ENCODE measurements around the gene CDK14. TPM values are rescaled to one million over a fixed set of nuclear protein-coding genes. Genes with fewer than 3 reads are reported as not detected.

CDK14 gene
- total RNA-seq, 6 donors from 2014 or later = 21.7 to 53.4 (median 37.1) TPM

- H3K4me1 ChIP-seq = no peaks in the 10 kb centered on the region
Observed at GRCh38 chr7:90988996-90989765, 393.1 kb downstream of the CDK14 start.

GRCh38 chr7:90994121-90994520 is 398.0 kb downstream of the CDK14 start:
- TF ChIP-seq CTCF (IDR thresholded peaks at IDR 0.05) (no peak), EP300 (IDR thresholded peaks at IDR 0.05) (no peak), POLR2A (IDR thresholded peaks at IDR 0.05) (no peak)
- 82 to 88% methylated on average over 2 of the region's 2 CpGs for WGBS, 2 donors
- Histone ChIP-seq H3K4me3 (no peak overlapping the region), H3K27ac (no peak overlapping the region), H3K27me3 (no peaks in the 10 kb centered on the region), H3K9me3 (no peaks in the 10 kb centered on the region), H3K36me3 (no peaks in the 10 kb centered on the region), H3K4me1 (no peaks in the 10 kb centered on the region)
- DNase-seq (no peak), ATAC-seq (ENCODE audit: low FRiP score in 2 of 2) (peak in 1 of 2 donors; percentile 26)

More at GRCh38 chr7:90988996-90989765, 393.1 kb downstream of the CDK14 start:
- no peaks in the 10 kb centered on the region for H3K9me3 ChIP-seq
- DNase-seq = no peak
- H3K27me3 ChIP-seq = no peaks in the 10 kb centered on the region
- H3K36me3 ChIP-seq = peaks cover 0 to 3% (median 0%) of the 10 kb centered on the region in 4 donors
- H3K27ac ChIP-seq = no peak overlapping the region
- no peak for ATAC-seq (ENCODE audit: low FRiP score in 2 of 2)
- 91 to 95% methylated on average over 5 of the region's 5 CpGs for WGBS, 2 donors
- TF ChIP-seq POLR2AphosphoS5 (IDR thresholded peaks at IDR 0.05) (no peak), CTCF (IDR thresholded peaks at IDR 0.05) (no peak), POLR2A (IDR thresholded peaks at IDR 0.05) (no peak), EP300 (IDR thresholded peaks at IDR 0.05) (no peak)
- no peak overlapping the region for H3K4me3 ChIP-seq

- Histone ChIP-seq H3K9me3 (no peaks in the 10 kb centered on the region), H3K4me3 (no peak overlapping the region), H3K27me3 (no peaks in the 10 kb centered on the region), H3K36me3 (no peaks in the 10 kb centered on the region), H3K27ac (no peak overlapping the region), H3K4me1 (no peaks in the 10 kb centered on the region)
- DNase-seq = no peak
- no peak for ATAC-seq (ENCODE audit: low FRiP score in 2 of 2)
- TF ChIP-seq EP300 (IDR thresholded peaks at IDR 0.05) (no peak), POLR2AphosphoS5 (IDR thresholded peaks at IDR 0.05) (no peak), CTCF (IDR thresholded peaks at IDR 0.05) (no peak), POLR2A (IDR thresholded peaks at IDR 0.05) (no peak)
- WGBS, 2 donors = 70 to 86% methylated on average over 5 of the region's 5 CpGs
Observed at GRCh38 chr7:90994601-90995000, 398.5 kb downstream of the CDK14 start.

- H3K36me3 ChIP-seq = no peaks in the 10 kb centered on the region
- 83 to 91% methylated on average over 2 of the region's 2 CpGs for WGBS, 2 donors
- ATAC-seq (ENCODE audit: low FRiP score in 2 of 2) (no peak), DNase-seq (no peak)
- no peak overlapping the region for H3K27ac ChIP-seq
- H3K9me3 ChIP-seq = no peaks in the 10 kb centered on the region
- no peaks in the 10 kb centered on the region for H3K4me1 ChIP-seq
- no peak overlapping the region for H3K4me3 ChIP-seq
- no peak for TF ChIP-seq EP300 (IDR thresholded peaks at IDR 0.05)
- no peak for TF ChIP-seq CTCF (IDR thresholded peaks at IDR 0.05)
- TF ChIP-seq POLR2AphosphoS5 (IDR thresholded peaks at IDR 0.05) = no peak
- no peak for TF ChIP-seq POLR2A (IDR thresholded peaks at IDR 0.05)
- no peaks in the 10 kb centered on the region for H3K27me3 ChIP-seq
Observed at GRCh38 chr7:90995996-90996395, 399.9 kb downstream of the CDK14 start.

Measured in upper lobe of left lung (tissue), 6 donors.